ENCODE data around the gene C12orf50.

GRCh38 chr12:87935216-87935615 is 94.0 kb downstream of the C12orf50 start:
- TF ChIP-seq CTCF (conservative IDR thresholded peaks at IDR 0.05): no peak
- TF ChIP-seq ZFX (IDR thresholded peaks at IDR 0.05): no peak
